NT2/D1 (cell line): ENCODE data around the gene CEBPZ.

Experiments
- SUZ12 ChIP-seq: IDR thresholded peaks from 2 replicates; pipeline ENCODE4 v1.6.1; 2011; ENCODE audit not compliant: insufficient read length, insufficient read depth; ENCODE audit errors: extremely low read depth
- YY1 ChIP-seq: IDR thresholded peaks from 2 replicates; pipeline ENCODE4 v1.6.1; 2011; ENCODE audit not compliant: insufficient read length, insufficient read depth
- ZNF274 ChIP-seq: IDR thresholded peaks from 2 replicates; pipeline ENCODE4 v1.6.1; 2011; ENCODE audit warnings: mild to moderate bottlenecking, low read depth, low read length

DNA sequence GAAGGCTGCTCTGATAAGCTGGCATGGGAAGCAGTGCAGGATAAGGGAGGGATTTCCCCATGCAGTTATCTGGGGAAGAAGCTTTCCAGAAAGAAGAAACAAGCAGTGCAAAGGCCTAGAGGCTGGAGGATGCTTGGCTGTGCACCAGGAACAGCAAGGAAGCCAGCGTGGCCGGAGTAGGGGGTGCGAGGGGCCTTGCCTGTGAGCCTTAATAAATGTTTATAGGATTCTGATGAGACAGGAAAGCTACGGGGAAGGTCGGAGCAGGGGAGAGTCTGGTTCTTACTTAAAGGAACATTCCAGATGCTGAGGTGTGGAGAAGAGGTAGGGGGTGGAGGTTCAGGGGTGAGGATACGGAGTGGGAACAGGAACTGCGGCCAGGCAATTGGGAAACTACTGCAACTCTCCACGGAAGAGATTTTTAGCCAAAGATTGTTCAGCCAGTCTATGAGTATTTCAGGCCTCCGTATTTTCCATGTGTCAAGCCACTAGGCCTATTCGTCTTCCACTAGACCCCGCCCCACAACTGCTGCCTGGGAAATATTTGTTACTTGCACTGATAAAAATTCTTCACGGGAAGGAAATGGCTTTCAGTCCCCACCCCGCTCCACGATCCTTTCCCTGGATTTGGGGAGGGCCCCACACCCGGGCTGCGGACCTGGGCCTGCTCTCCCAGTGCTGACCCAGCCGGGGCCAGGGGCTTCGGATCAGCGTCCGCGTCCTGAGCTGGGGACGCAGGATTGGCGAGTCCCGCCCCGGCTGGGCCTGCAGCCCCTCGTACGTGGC lies 75.1 kb downstream of the CEBPZ start:
- TF ChIP-seq ZNF274 (no peak), SUZ12 (no peak), YY1 (no peak)
